IMR-90 (cell line): Measurements from ENCODE around the gene UGT1A10. TPM values are rescaled to one million over a fixed set of nuclear protein-coding genes. Genes with fewer than 3 reads are reported as not detected.

Experiments
- ATAC-seq: fragments of 200-7000 bp; cut with Tn5 transposase; 2 replicates; pipeline ENCODE4 v1.9.1; 2020; ENCODE audit warnings: low read depth, mild to moderate bottlenecking, moderate library complexity
- BruUV-seq: library from RNA; stranded (reverse); fragments of 400-500 nt; replicated peaks from 2 replicates; lab custom pipeline; 2021; lab: Mats Ljungman, UMichigan
- CTCF ChIA-PET: fragments of 300-600 bp; formaldehyde crosslinking; extraction: SDS; loops from one replicate; lab custom pipeline; 2021; ENCODE audit warnings: antibody characterized with exemption; lab: Yijun Ruan, JAX
- POLR2A ChIA-PET: fragments of 300-600 bp; sonication (Branson Sonifier 250); formaldehyde crosslinking; loops from one replicate; lab custom pipeline; 2022; ENCODE audit warnings: antibody characterized with exemption; ENCODE audit not compliant: unreplicated experiment; lab: Charles Lee
- DNase-seq: peaks from one replicate; pipeline ENCODE4 v3.0.0; 2013
- H2AFZ ChIP-seq: replicated peaks from 2 replicates; pipeline ENCODE3; 2013; ENCODE audit warnings: low read length, mild to moderate bottlenecking; ENCODE audit not compliant: poor library complexity
- H2AK5ac ChIP-seq: 2 replicates; pipeline ENCODE4 v1.6.1; 2013; ENCODE audit warnings: low read depth, low read length, inconsistent platforms
- H2AK9ac ChIP-seq: replicated peaks from 2 replicates; pipeline ENCODE3; 2013; ENCODE audit warnings: mild to moderate bottlenecking, low read depth, low read length, moderate library complexity; ENCODE audit not compliant: poor library complexity
- H2BK120ac ChIP-seq: 2 replicates; pipeline ENCODE4 v1.6.1; 2013; ENCODE audit warnings: low read depth, low read length, inconsistent platforms
- H2BK15ac ChIP-seq: 3 replicates; pipeline ENCODE4 v1.6.1; 2013; ENCODE audit warnings: low read depth, low read length, inconsistent platforms
- H2BK20ac ChIP-seq: 2 replicates; pipeline ENCODE4 v1.6.1; 2013; ENCODE audit warnings: low read depth, mild to moderate bottlenecking, inconsistent platforms, low read length, moderate library complexity
- H2BK5ac ChIP-seq: 2 replicates; pipeline ENCODE4 v1.6.1; 2013; ENCODE audit warnings: mild to moderate bottlenecking, low read depth, low read length, inconsistent platforms; ENCODE audit not compliant: poor library complexity, severe bottlenecking
- H3K14ac ChIP-seq: replicated peaks from 2 replicates; pipeline ENCODE4 v1.6.1; 2013; ENCODE audit warnings: low read depth, low read length, inconsistent platforms
- H3K18ac ChIP-seq: 2 replicates; pipeline ENCODE4 v1.6.1; 2013; ENCODE audit warnings: low read depth, low read length, control low read depth
- H3K23ac ChIP-seq: 2 replicates; pipeline ENCODE4 v1.6.1; 2013; ENCODE audit warnings: low read depth, low read length, inconsistent platforms
- H3K27ac ChIP-seq: 2 replicates; pipeline ENCODE4 v1.5.1; 2013; ENCODE audit warnings: mild to moderate bottlenecking, control low read depth, low read length; ENCODE audit not compliant: insufficient read depth
- H3K27me3 ChIP-seq: 2 replicates; pipeline ENCODE4 v1.6.1; 2013; ENCODE audit warnings: low read length; ENCODE audit not compliant: control insufficient read depth, insufficient read depth
- H3K36me3 ChIP-seq: 2 replicates; pipeline ENCODE4 v1.6.1; 2013; ENCODE audit warnings: low read length, mixed read lengths; ENCODE audit not compliant: control insufficient read depth, insufficient read depth
- H3K4ac ChIP-seq: 2 replicates; pipeline ENCODE4 v1.6.1; 2013; ENCODE audit warnings: low read depth, low read length, inconsistent platforms
- H3K4me1 ChIP-seq: 2 replicates; pipeline ENCODE4 v1.6.1; 2013; ENCODE audit warnings: low read length, mixed read lengths; ENCODE audit not compliant: control insufficient read depth, insufficient read depth
- H3K4me2 ChIP-seq: 2 replicates; pipeline ENCODE4 v1.6.1; 2013; ENCODE audit warnings: low read depth, mild to moderate bottlenecking, control low read depth, low read length, moderate library complexity
- H3K4me3 ChIP-seq: 2 replicates; pipeline ENCODE4 v1.5.1; 2013; ENCODE audit warnings: low read depth, mild to moderate bottlenecking, control low read depth, low read length, moderate library complexity; ENCODE audit not compliant: insufficient read depth
- H3K56ac ChIP-seq: 2 replicates; pipeline ENCODE4 v1.6.1; 2013; ENCODE audit warnings: low read length, inconsistent platforms; ENCODE audit not compliant: insufficient read depth; ENCODE audit errors: extremely low read depth
- H3K79me1 ChIP-seq, 2 experiments: 2 replicates each; pipeline ENCODE4 v1.6.1; 2013; ENCODE audit warnings: low read length in 2 of 2, inconsistent platforms in 1 of 2, low read depth in 1 of 2
- H3K9ac ChIP-seq: 2 replicates; pipeline ENCODE4 v1.6.1; 2013; ENCODE audit warnings: low read depth, low read length, control low read depth
- H3K9me1 ChIP-seq: 2 replicates; pipeline ENCODE4 v1.6.1; 2013; ENCODE audit warnings: low read length, inconsistent platforms; ENCODE audit not compliant: insufficient read depth
- H3K9me3 ChIP-seq: 2 replicates; pipeline ENCODE4 v1.6.1; 2013; ENCODE audit warnings: low read length; ENCODE audit not compliant: control insufficient read depth, insufficient read depth
- H4K20me1 ChIP-seq: 2 replicates; pipeline ENCODE4 v1.6.1; 2013; ENCODE audit warnings: low read length, inconsistent platforms; ENCODE audit not compliant: insufficient read depth
- H4K5ac ChIP-seq: 2 replicates; pipeline ENCODE4 v1.6.1; 2013; ENCODE audit warnings: mild to moderate bottlenecking, low read depth, low read length, control low read depth
- H4K8ac ChIP-seq, 2 experiments: 2 replicates each; pipeline ENCODE4 v1.6.1; 2013; ENCODE audit warnings: low read depth in 2 of 2, low read length in 2 of 2, control low read depth in 1 of 2, inconsistent platforms in 1 of 2
- H4K91ac ChIP-seq: 2 replicates; pipeline ENCODE4 v1.6.1; 2013; ENCODE audit warnings: low read depth, low read length, inconsistent platforms; ENCODE audit not compliant: insufficient read depth
- CEBPB ChIP-seq: IDR thresholded peaks from 2 replicates; pipeline ENCODE4 v1.6.1; 2012; ENCODE audit warnings: low read depth, low read length, improper control_type of control experiment
- CTCF ChIP-seq: conservative IDR thresholded peaks from 2 replicates; pipeline ENCODE4 v1.5.1; 2012; ENCODE audit warnings: mild to moderate bottlenecking, low read depth, low read length, improper control_type of control experiment
- MAFK ChIP-seq: IDR thresholded peaks from 2 replicates; pipeline ENCODE4 v1.6.1; 2012; ENCODE audit warnings: low read depth, low read length, improper control_type of control experiment
- NFE2L2 ChIP-seq: fragments of 150-350 bp; IDR thresholded peaks from 2 replicates; pipeline ENCODE4 v1.6.1; 2016; ENCODE audit warnings: low read depth, mild to moderate bottlenecking, low read length
- SMC3 ChIP-seq: fragments of 150-350 bp; IDR thresholded peaks from 2 replicates; pipeline ENCODE4 v1.6.1; 2016; ENCODE audit warnings: low read depth, mild to moderate bottlenecking, antibody characterized with exemption, low read length, moderate library complexity
- WGBS, 2 experiments: methylation state at CpG; one replicate each; pipeline versions ENCODE4 v1.1.5 to v1.1.7; 2013; ENCODE audit warnings: missing lambda C conversion rate in 2 of 2; ENCODE audit not compliant: insufficient read length in 1 of 2; ENCODE audit errors: extremely low coverage in 2 of 2; 5-methylcytosine and 5-hydroxymethylcytosine counted together
- dilution Hi-C: fragments of 300-500 bp; cut with HindIII; formaldehyde crosslinking; loops from one replicate; pipeline ENCODE4 v1.14.3; 2018; ENCODE audit warnings: low sequenced_read_pairs; ENCODE audit not compliant: unreplicated experiment
- in situ Hi-C: fragments of 300-500 bp; cut with MboI; formaldehyde crosslinking; loops from 3 replicates; pipeline ENCODE4 v1.14.3; 2019; ENCODE audit warnings: low sequenced_read_pairs, inconsistent platforms, mixed read lengths
- intact Hi-C: fragments of 100-400 bp; cut with micrococcal nuclease; formaldehyde crosslinking; loops from 2 replicates; pipeline ENCODE4 v1.10.0; 2022
- polyA plus RNA-seq, 3 experiments: library from polyadenylated mRNA; depleted of rRNA; stranded (reverse); fragments of >200 nt; gene quantifications; 2 replicates each; pipeline ENCODE4 v1.2.3, GENCODE V29; 2012; ENCODE audit warnings: low replicate concordance in 1 of 3
- total RNA-seq: library from RNA; depleted of rRNA; stranded (reverse); fragments of >200 nt; gene quantifications from 2 replicates; pipeline ENCODE4 v1.2.3, GENCODE V29; 2012

The UGT1A10 gene
- total and polyA plus RNA-seq, 2 of the 4 experiments (the other 2 are of a cell fraction): not detected

DNA sequence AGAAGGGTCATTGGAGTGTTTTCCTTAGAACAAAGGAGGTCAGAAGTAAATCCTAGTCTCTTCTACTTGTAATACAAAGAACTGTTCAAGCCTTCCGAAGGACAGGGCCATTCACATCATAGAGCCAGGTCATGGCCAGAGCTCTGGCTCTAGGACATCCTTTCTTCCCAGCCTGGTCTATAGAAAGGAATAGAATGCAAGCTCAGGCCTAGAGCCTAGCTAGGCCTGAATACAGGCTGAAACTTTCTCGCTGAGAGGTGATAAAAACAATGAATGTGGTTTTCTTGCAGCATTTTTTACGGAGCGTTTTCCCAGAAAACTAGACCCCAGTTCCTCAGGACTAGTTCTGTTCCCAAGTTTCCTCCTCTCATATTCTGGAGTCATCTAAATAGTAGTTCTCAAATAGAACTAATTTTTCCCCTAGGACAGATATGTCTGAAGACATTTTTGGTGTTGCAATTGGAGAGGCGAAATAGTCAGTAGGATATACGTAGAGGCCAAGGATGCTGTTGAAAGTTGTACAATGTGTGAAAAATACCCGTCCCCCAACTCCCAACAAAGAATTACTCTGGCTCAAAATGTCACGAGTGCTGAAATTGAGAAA lies 63.3 kb downstream of the UGT1A10 start:
- ATAC-seq: no peak
- no peak overlapping the region for H2BK120ac ChIP-seq
- no peak overlapping the region for H3K4me3 ChIP-seq
- H3K14ac ChIP-seq: no peak overlapping the region
- no peak overlapping the region for H3K56ac ChIP-seq
- TF ChIP-seq NFE2L2 (no peak), SMC3 (no peak), MAFK (no peak), CTCF (no peak), CEBPB (no peak)
- H4K20me1 ChIP-seq: no peaks in the 10 kb centered on the region
- intact Hi-C loops (no loop called here), in situ Hi-C loops (no loop called here), dilution Hi-C loops (no loop called here)
- H3K27ac ChIP-seq: peak overlapping the region; percentile 99; the same call in 1 of the 2 replicates
- H2AK9ac ChIP-seq: no peak overlapping the region
- no peak overlapping the region for H2AFZ ChIP-seq
- H3K79me1 ChIP-seq: no peaks in the 10 kb centered on the region
- CTCF ChIA-PET: no interaction called here
- H4K91ac ChIP-seq: peak overlapping the region; percentile 21; the same call in 1 of the 2 replicates
- WGBS, 2 experiments: no CpG with 5 or more reads among the region's 8 CpGs
- no peak overlapping the region for H3K4me2 ChIP-seq
- H3K27me3 ChIP-seq: no peaks in the 10 kb centered on the region
- no peak overlapping the region for H2AK5ac ChIP-seq
- no peaks in the 10 kb centered on the region for H3K36me3 ChIP-seq
- no peak overlapping the region for H3K23ac ChIP-seq
- BruUV-seq: no TSS peak
- H3K18ac ChIP-seq: peak overlapping the region; percentile 100
- no peaks in the 10 kb centered on the region for H3K9me1 ChIP-seq
- peak overlapping the region; percentile 55 for H2BK5ac ChIP-seq
- POLR2A ChIA-PET: no interaction called here
- no peak for DNase-seq
- no peak overlapping the region; a peak in 1 of 4 replicates for H4K8ac ChIP-seq
- peak overlapping the region; percentile 100 for H4K5ac ChIP-seq
- no peak overlapping the region for H2BK20ac ChIP-seq
- peaks cover 4% of the 10 kb centered on the region for H3K4me1 ChIP-seq
- no peak overlapping the region for H2BK15ac ChIP-seq
- H3K4ac ChIP-seq: no peak overlapping the region
- no peaks in the 10 kb centered on the region for H3K9me3 ChIP-seq
- peak overlapping the region; percentile 48; the same call in 1 of the 2 replicates for H3K9ac ChIP-seq
